Stimulated activated CD4-positive, alpha-beta T cell treated with anti-CD3 and anti-CD28 coated beads, Interleukin-1b, Interleukin-23, amount 100 ng/mL, for 1 hour (primary cell): ENCODE data around the gene SRGAP3.

ENCODE experiments used
- DNase-seq, 2 donors: peaks; one replicate each; pipeline ENCODE4 v3.0.0-alpha.2; 2020; ENCODE audit warnings: low read depth in 2 of 2

SRGAP3 gene

GRCh38 chr3:8987226-8987625 lies 262.2 kb downstream of the SRGAP3 start:
- DNase-seq = no peak

GRCh38 chr3:8986741-8987140 lies 262.7 kb downstream of the SRGAP3 start:
- no peak for DNase-seq

- no peak for DNase-seq
Measured at GRCh38 chr3:8985876-8986275, 263.6 kb downstream of the SRGAP3 start.

GRCh38 chr3:8985411-8985831 lies 264.0 kb downstream of the SRGAP3 start:
- no peak for DNase-seq

GRCh38 chr3:8984526-8984925 lies 264.9 kb downstream of the SRGAP3 start:
- no peak for DNase-seq

- DNase-seq = no peak
Measured at GRCh38 chr3:8984081-8984480, 265.4 kb downstream of the SRGAP3 start.

GRCh38 chr3:8983591-8983990 lies 265.9 kb downstream of the SRGAP3 start:
- no peak for DNase-seq

- DNase-seq = no peak
Measured at GRCh38 chr3:8983026-8983425, 266.4 kb downstream of the SRGAP3 start.

GRCh38 chr3:8982509-8982908 lies 266.9 kb downstream of the SRGAP3 start:
- DNase-seq = no peak

- DNase-seq = no peak
Measured at GRCh38 chr3:8981700-8982099, 267.7 kb downstream of the SRGAP3 start.

- DNase-seq = no peak
Measured at GRCh38 chr3:8981296-8981695, 268.1 kb downstream of the SRGAP3 start.

- no peak for DNase-seq
Measured at GRCh38 chr3:8980756-8981257, 268.6 kb downstream of the SRGAP3 start.

GRCh38 chr3:8979262-8979661 lies 270.2 kb downstream of the SRGAP3 start:
- DNase-seq = no peak

- DNase-seq = no peak
Measured at GRCh38 chr3:8978551-8978950, 270.9 kb downstream of the SRGAP3 start.

- no peak for DNase-seq
Measured at GRCh38 chr3:8976540-8977182, 272.8 kb downstream of the SRGAP3 start.

GRCh38 chr3:8975081-8976020 lies 274.1 kb downstream of the SRGAP3 start:
- DNase-seq = no peak

GRCh38 chr3:8974458-8974857 lies 275.0 kb downstream of the SRGAP3 start:
- DNase-seq = no peak

GRCh38 chr3:8972639-8973038 lies 276.8 kb downstream of the SRGAP3 start:
- no peak for DNase-seq

- peak; percentile 48 to 59 for DNase-seq
Measured at GRCh38 chr3:8970971-8971589, 278.4 kb downstream of the SRGAP3 start.

- DNase-seq = no peak
Measured at GRCh38 chr3:8969241-8969640, 280.2 kb downstream of the SRGAP3 start.

GRCh38 chr3:8968375-8968882 lies 281.0 kb downstream of the SRGAP3 start:
- DNase-seq = no peak

- DNase-seq = no peak
Measured at GRCh38 chr3:8967553-8967952, 281.9 kb downstream of the SRGAP3 start.
